Liver (tissue), 9 donors: ENCODE measurements around the gene SAMD1. TPM values are rescaled to one million over a fixed set of nuclear protein-coding genes. Genes with fewer than 3 reads are reported as not detected.

ENCODE experiments used
- DNase-seq: peaks from one replicate; pipeline ENCODE4 v3.0.0-alpha.2; 2017; ENCODE audit warnings: low spot score
- H3K27ac ChIP-seq, 2 donors: one replicate each; pipeline ENCODE4 v1.7.0; 2013; ENCODE audit warnings: inconsistent platforms in 2 of 2, low read length in 2 of 2, control low read depth in 1 of 2, low read depth in 1 of 2, mild to moderate bottlenecking in 1 of 2
- H3K27me3 ChIP-seq, 4 donors: one replicate each; pipeline versions ENCODE4 v1.6.1 to v1.7.0; 2013; ENCODE audit warnings: low read length in 3 of 4, inconsistent platforms in 1 of 4, mild to moderate bottlenecking in 1 of 4, moderate library complexity in 1 of 4; ENCODE audit not compliant: control insufficient read depth in 4 of 4, insufficient read depth in 4 of 4
- H3K36me3 ChIP-seq, 4 donors: one replicate each; pipeline versions ENCODE4 v1.6.1 to v1.7.0; 2013; ENCODE audit warnings: low read length in 3 of 4, mild to moderate bottlenecking in 3 of 4, low read depth in 1 of 4, moderate library complexity in 1 of 4; ENCODE audit not compliant: control insufficient read depth in 4 of 4, insufficient read depth in 3 of 4
- H3K4me1 ChIP-seq, 4 donors: one replicate each; pipeline versions ENCODE4 v1.6.1 to v1.7.0; 2013; ENCODE audit warnings: low read length in 3 of 4, mild to moderate bottlenecking in 3 of 4, moderate library complexity in 1 of 4; ENCODE audit not compliant: control insufficient read depth in 4 of 4, insufficient read depth in 4 of 4
- H3K4me3 ChIP-seq, 3 donors: one replicate each; pipeline versions ENCODE4 v1.6.1 to v1.7.0; 2013; ENCODE audit warnings: low read length in 3 of 3, control low read depth in 1 of 3, low read depth in 1 of 3, mild to moderate bottlenecking in 1 of 3
- H3K9ac ChIP-seq, 2 donors: one replicate each; pipeline ENCODE4 v1.7.0; 2013; ENCODE audit warnings: low read length in 2 of 2, mild to moderate bottlenecking in 2 of 2, moderate library complexity in 2 of 2, control low read depth in 1 of 2, low read depth in 1 of 2
- H3K9me3 ChIP-seq, 4 donors: one replicate each; pipeline versions ENCODE4 v1.6.1 to v1.7.0; 2013; ENCODE audit warnings: low read length in 3 of 4; ENCODE audit not compliant: control insufficient read depth in 4 of 4
- EGR1 ChIP-seq, 2 donors: IDR thresholded peaks; 2 replicates each; pipeline ENCODE4 v1.6.1; 2016 to 2018; ENCODE audit warnings: antibody characterized with exemption in 2 of 2, low read depth in 2 of 2
- FOXA1 ChIP-seq: IDR thresholded peaks from 2 replicates; pipeline ENCODE4 v1.6.1; 2016; ENCODE audit warnings: antibody characterized with exemption
- FOXA2 ChIP-seq: IDR thresholded peaks from 2 replicates; pipeline ENCODE4 v1.6.1; 2016; ENCODE audit warnings: antibody characterized with exemption
- GABPA ChIP-seq, 2 donors: IDR thresholded peaks in 1 of 2; conservative IDR thresholded peaks in 1 of 2; 2 replicates each; pipeline ENCODE4 v1.6.1; 2016; ENCODE audit warnings: antibody characterized with exemption in 2 of 2, mild to moderate bottlenecking in 1 of 2, moderate library complexity in 1 of 2
- HNF4A ChIP-seq, 2 donors: conservative IDR thresholded peaks; 2 replicates each; pipeline ENCODE4 v1.6.1; 2016; ENCODE audit warnings: antibody characterized with exemption in 2 of 2, mild to moderate bottlenecking in 2 of 2
- HNF4G ChIP-seq: IDR thresholded peaks from 2 replicates; pipeline ENCODE4 v1.6.1; 2016; ENCODE audit warnings: antibody characterized with exemption
- JUND ChIP-seq, 2 donors: IDR thresholded peaks; 2 replicates each; pipeline ENCODE4 v1.6.1; 2016; ENCODE audit warnings: antibody characterized with exemption in 2 of 2
- NR2F2 ChIP-seq: IDR thresholded peaks from 2 replicates; pipeline ENCODE4 v1.6.1; 2016; ENCODE audit warnings: antibody characterized with exemption
- RAD21 ChIP-seq, 2 donors: IDR thresholded peaks; 2 replicates each; pipeline ENCODE4 v1.6.1; 2016; ENCODE audit warnings: antibody characterized with exemption in 2 of 2, mild to moderate bottlenecking in 2 of 2
- RXRA ChIP-seq, 2 donors: IDR thresholded peaks; 2 replicates each; pipeline ENCODE4 v1.6.1; 2017 to 2018; ENCODE audit warnings: antibody characterized with exemption in 2 of 2, mild to moderate bottlenecking in 1 of 2
- SP1 ChIP-seq: IDR thresholded peaks from 2 replicates; pipeline ENCODE4 v1.6.1; 2018; ENCODE audit warnings: antibody characterized with exemption, mild to moderate bottlenecking
- TAF1 ChIP-seq: conservative IDR thresholded peaks from 2 replicates; pipeline ENCODE4 v1.6.1; 2016; ENCODE audit warnings: antibody characterized with exemption, mild to moderate bottlenecking
- YY1 ChIP-seq: IDR thresholded peaks from 2 replicates; pipeline ENCODE4 v1.6.1; 2016; ENCODE audit warnings: antibody characterized with exemption, mild to moderate bottlenecking
- WGBS: extraction: QIAGEN DNeasy Blood & Tissue Kit; methylation state at CpG from one replicate; pipeline ENCODE4 v1.1.7; 2013; 5-methylcytosine and 5-hydroxymethylcytosine counted together
- polyA plus RNA-seq, 2 donors: library from polyadenylated mRNA; stranded (reverse) in 1 of 2; unstranded in 1 of 2; fragments of 200-250 nt in 1 of 2; fragments of >200 nt in 1 of 2; fragmentation: Nextera tagmentation in 1 of 2; extraction: Ambion mirVana in 1 of 2; gene quantifications; one replicate each; pipeline versions ENCODE4 v1.2.1 to v1.2.3, GENCODE V29; 2013 to 2015
- total RNA-seq, 2 donors: library from RNA; depleted of rRNA; stranded (reverse); fragments of >200 nt; gene quantifications; one replicate each; pipeline ENCODE4 v1.2.3, GENCODE V29; 2014
- TF ChIP-seq, protein P1 (sequence below): IDR thresholded peaks from 2 replicates; pipeline ENCODE4 v1.6.1; 2016; ENCODE audit warnings: antibody characterized with exemption
- TF ChIP-seq, protein P2 (sequence below): IDR thresholded peaks from 2 replicates; pipeline ENCODE4 v1.6.1; 2016; ENCODE audit warnings: antibody characterized with exemption
- TF ChIP-seq, protein P3 (sequence below): IDR thresholded peaks from 2 replicates; pipeline ENCODE4 v1.6.1; 2016; ENCODE audit warnings: antibody characterized with exemption, mild to moderate bottlenecking
- TF ChIP-seq, protein P4 (sequence below): IDR thresholded peaks from 2 replicates; pipeline ENCODE4 v1.6.1; 2016; ENCODE audit warnings: antibody characterized with exemption
- donor health status: healthy.
- donor health status: healthy.
- donor health status: healthy.
- donor health status: healthy.
- donor health status: healthy.

SAMD1 gene
- total and polyA plus RNA-seq, 4 donors: 2.1 to 33.0 (median 9.0) TPM

DNA sequence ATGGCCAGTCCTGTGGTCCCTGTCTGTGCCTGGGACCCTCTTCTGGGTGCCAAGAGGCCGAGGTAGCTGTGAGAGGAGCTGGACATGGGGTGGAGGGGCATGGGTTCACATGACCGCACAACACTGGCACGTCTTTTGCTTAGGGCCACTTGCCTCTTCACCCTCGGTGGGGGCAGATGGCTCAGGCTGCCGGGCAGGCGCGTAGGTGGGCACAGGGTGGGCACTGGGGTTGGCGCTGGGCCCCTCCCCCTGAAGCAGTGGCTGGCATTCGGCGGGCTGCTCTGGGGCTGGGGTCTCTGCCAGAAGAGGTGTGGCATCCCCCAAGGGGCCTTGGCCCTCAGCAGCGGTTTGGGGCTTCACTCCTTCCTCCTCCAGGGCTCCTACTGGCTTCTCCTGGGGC is 37.1 kb downstream of the SAMD1 start:
- DNase-seq: no peak
- no peak overlapping the region for H3K9ac ChIP-seq
- H3K36me3 ChIP-seq: peaks cover 7 to 27% (median 13%) of the 10 kb centered on the region in 4 donors
- whole genome bisulfite sequencing: 93% methylated on average over 11 of the region's 11 CpGs
- no peaks in the 10 kb centered on the region for H3K9me3 ChIP-seq
- no peak overlapping the region for H3K27ac ChIP-seq
- H3K4me3 ChIP-seq: no peak overlapping the region
- peaks cover 0 to 3% (median 0%) of the 10 kb centered on the region in 4 donors for H3K27me3 ChIP-seq
- TF ChIP-seq, protein P1, sequence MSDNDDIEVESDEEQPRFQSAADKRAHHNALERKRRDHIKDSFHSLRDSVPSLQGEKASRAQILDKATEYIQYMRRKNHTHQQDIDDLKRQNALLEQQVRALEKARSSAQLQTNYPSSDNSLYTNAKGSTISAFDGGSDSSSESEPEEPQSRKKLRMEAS: no peak
- no peak for TF ChIP-seq NR2F2
- TF ChIP-seq, protein P2, sequence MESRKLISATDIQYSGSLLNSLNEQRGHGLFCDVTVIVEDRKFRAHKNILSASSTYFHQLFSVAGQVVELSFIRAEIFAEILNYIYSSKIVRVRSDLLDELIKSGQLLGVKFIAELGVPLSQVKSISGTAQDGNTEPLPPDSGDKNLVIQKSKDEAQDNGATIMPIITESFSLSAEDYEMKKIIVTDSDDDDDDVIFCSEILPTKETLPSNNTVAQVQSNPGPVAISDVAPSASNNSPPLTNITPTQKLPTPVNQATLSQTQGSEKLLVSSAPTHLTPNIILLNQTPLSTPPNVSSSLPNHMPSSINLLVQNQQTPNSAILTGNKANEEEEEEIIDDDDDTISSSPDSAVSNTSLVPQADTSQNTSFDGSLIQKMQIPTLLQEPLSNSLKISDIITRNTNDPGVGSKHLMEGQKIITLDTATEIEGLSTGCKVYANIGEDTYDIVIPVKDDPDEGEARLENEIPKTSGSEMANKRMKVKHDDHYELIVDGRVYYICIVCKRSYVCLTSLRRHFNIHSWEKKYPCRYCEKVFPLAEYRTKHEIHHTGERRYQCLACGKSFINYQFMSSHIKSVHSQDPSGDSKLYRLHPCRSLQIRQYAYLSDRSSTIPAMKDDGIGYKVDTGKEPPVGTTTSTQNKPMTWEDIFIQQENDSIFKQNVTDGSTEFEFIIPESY: no peak
- no peak for TF ChIP-seq FOXA1
- TF ChIP-seq, protein P3, sequence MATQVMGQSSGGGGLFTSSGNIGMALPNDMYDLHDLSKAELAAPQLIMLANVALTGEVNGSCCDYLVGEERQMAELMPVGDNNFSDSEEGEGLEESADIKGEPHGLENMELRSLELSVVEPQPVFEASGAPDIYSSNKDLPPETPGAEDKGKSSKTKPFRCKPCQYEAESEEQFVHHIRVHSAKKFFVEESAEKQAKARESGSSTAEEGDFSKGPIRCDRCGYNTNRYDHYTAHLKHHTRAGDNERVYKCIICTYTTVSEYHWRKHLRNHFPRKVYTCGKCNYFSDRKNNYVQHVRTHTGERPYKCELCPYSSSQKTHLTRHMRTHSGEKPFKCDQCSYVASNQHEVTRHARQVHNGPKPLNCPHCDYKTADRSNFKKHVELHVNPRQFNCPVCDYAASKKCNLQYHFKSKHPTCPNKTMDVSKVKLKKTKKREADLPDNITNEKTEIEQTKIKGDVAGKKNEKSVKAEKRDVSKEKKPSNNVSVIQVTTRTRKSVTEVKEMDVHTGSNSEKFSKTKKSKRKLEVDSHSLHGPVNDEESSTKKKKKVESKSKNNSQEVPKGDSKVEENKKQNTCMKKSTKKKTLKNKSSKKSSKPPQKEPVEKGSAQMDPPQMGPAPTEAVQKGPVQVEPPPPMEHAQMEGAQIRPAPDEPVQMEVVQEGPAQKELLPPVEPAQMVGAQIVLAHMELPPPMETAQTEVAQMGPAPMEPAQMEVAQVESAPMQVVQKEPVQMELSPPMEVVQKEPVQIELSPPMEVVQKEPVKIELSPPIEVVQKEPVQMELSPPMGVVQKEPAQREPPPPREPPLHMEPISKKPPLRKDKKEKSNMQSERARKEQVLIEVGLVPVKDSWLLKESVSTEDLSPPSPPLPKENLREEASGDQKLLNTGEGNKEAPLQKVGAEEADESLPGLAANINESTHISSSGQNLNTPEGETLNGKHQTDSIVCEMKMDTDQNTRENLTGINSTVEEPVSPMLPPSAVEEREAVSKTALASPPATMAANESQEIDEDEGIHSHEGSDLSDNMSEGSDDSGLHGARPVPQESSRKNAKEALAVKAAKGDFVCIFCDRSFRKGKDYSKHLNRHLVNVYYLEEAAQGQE: no peak
- no peak for TF ChIP-seq GABPA (IDR thresholded peaks at IDR 0.05 in 1 of 2, conservative IDR thresholded peaks at IDR 0.05 in 1 of 2)
- no peak for TF ChIP-seq FOXA2
- TF ChIP-seq YY1: no peak
- TF ChIP-seq HNF4A (conservative IDR thresholded peaks at IDR 0.05): no peak
- TF ChIP-seq, protein P4, sequence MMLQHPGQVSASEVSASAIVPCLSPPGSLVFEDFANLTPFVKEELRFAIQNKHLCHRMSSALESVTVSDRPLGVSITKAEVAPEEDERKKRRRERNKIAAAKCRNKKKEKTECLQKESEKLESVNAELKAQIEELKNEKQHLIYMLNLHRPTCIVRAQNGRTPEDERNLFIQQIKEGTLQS: no peak
- H3K4me1 ChIP-seq: peaks cover 0 to 5% (median 2%) of the 10 kb centered on the region in 4 donors

DNA sequence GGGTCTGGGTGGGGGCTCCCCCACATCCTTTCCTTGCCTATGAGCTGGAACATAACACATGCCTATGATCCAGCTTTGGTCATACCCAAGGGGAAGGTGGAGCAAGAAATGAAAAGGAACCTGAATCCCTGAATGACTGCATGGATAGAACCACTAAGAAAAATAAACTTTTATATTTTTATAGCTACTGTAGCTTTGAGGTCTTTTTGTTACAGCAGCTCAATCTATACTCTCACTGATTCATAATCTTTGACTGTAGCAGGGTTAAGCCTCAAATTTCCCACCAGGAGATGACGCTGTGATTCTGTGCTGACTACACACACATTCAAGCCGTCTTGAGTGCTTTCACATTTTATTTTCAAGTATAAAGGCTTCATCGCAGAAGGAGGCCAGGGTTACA is 37.5 kb downstream of the SAMD1 start:
- WGBS: 96% methylated on average over 3 of the region's 3 CpGs

More for the DNA sequence above, 37.5 kb downstream of the SAMD1 start:
- no peak for DNase-seq
- no peaks in the 10 kb centered on the region for H3K9me3 ChIP-seq
- TF ChIP-seq RAD21 (IDR thresholded peaks at IDR 0.05) (no peak), FOXA1 (no peak), HNF4G (no peak), EGR1 (IDR thresholded peaks at IDR 0.05; ENCODE audit: low read depth in 2 of 2) (no peak), GABPA (IDR thresholded peaks at IDR 0.05 in 1 of 2, conservative IDR thresholded peaks at IDR 0.05 in 1 of 2) (no peak), HNF4A (conservative IDR thresholded peaks at IDR 0.05) (no peak), NR2F2 (no peak), TAF1 (no peak), JUND (IDR thresholded peaks at IDR 0.05) (no peak), RXRA (IDR thresholded peaks at IDR 0.05) (no peak), YY1 (no peak), FOXA2 (no peak), SP1 (no peak)
- TF ChIP-seq, protein P1: no peak
- TF ChIP-seq, protein P3: no peak
- TF ChIP-seq, protein P2: no peak
- TF ChIP-seq, protein P4: no peak
- H3K27me3 ChIP-seq: no peaks in the 10 kb centered on the region
- peaks cover 0 to 1% (median under 1%) of the 10 kb centered on the region in 4 donors for H3K4me1 ChIP-seq
- peaks cover 7 to 27% (median 12%) of the 10 kb centered on the region in 4 donors for H3K36me3 ChIP-seq
- H3K4me3 ChIP-seq: no peak overlapping the region
- no peak overlapping the region for H3K9ac ChIP-seq
- no peak overlapping the region for H3K27ac ChIP-seq
